PFSK-1 (cell line): ENCODE data around the gene ELAVL4. TPM values are rescaled to one million over a fixed set of nuclear protein-coding genes. Genes with fewer than 3 reads are reported as not detected.

Experiments used
- FOXP2 ChIP-seq: optimal IDR thresholded peaks from 2 replicates; pipeline ENCODE3; 2011; ENCODE audit warnings: borderline replicate concordance, control low read depth, inconsistent platforms; ENCODE audit not compliant: insufficient read depth; ENCODE audit errors: extremely low read length, extremely low read depth
- POLR2AphosphoS5 ChIP-seq: IDR thresholded peaks from 2 replicates; pipeline ENCODE4 v1.6.1; 2012; ENCODE audit warnings: low read depth, mild to moderate bottlenecking, control low read depth, low read length, moderate library complexity
- SIN3A ChIP-seq: IDR thresholded peaks from 2 replicates; pipeline ENCODE4 v1.6.1; 2012; ENCODE audit warnings: mild to moderate bottlenecking, low read length, moderate library complexity, borderline replicate concordance; ENCODE audit not compliant: insufficient read depth
- TAF1 ChIP-seq: IDR thresholded peaks from 2 replicates; pipeline ENCODE4 v1.6.1; 2012; ENCODE audit warnings: low read length, control low read depth, borderline replicate concordance; ENCODE audit not compliant: insufficient read depth
- polyA plus RNA-seq: library from polyadenylated mRNA; unstranded; fragments of >200 nt; gene quantifications from one replicate; pipeline ENCODE4 v1.2.1, GENCODE V29; 2012; ENCODE audit warnings: low read depth, missing spikeins; ENCODE audit not compliant: insufficient read length
- TF ChIP-seq, protein P1 (sequence below), 2 experiments: IDR thresholded peaks; 2 replicates each; pipeline versions ENCODE4 v1.6.1 to v1.8.0; 2011 to 2012; ENCODE audit warnings: low read depth in 2 of 2, low read length in 2 of 2, control low read depth in 1 of 2, inconsistent platforms in 1 of 2, mild to moderate bottlenecking in 1 of 2, moderate library complexity in 1 of 2; ENCODE audit not compliant: insufficient read depth in 1 of 2

Gene ELAVL4
- not detected for polyA plus RNA-seq

GRCh38 chr1:50108497-50109059 is at the start of gene ELAVL4:
Gene ELAVL4 (plus strand): TSS chr1:50108920. CDS start chr1:50109190, 270 bp downstream.
- TF ChIP-seq, protein P1, sequence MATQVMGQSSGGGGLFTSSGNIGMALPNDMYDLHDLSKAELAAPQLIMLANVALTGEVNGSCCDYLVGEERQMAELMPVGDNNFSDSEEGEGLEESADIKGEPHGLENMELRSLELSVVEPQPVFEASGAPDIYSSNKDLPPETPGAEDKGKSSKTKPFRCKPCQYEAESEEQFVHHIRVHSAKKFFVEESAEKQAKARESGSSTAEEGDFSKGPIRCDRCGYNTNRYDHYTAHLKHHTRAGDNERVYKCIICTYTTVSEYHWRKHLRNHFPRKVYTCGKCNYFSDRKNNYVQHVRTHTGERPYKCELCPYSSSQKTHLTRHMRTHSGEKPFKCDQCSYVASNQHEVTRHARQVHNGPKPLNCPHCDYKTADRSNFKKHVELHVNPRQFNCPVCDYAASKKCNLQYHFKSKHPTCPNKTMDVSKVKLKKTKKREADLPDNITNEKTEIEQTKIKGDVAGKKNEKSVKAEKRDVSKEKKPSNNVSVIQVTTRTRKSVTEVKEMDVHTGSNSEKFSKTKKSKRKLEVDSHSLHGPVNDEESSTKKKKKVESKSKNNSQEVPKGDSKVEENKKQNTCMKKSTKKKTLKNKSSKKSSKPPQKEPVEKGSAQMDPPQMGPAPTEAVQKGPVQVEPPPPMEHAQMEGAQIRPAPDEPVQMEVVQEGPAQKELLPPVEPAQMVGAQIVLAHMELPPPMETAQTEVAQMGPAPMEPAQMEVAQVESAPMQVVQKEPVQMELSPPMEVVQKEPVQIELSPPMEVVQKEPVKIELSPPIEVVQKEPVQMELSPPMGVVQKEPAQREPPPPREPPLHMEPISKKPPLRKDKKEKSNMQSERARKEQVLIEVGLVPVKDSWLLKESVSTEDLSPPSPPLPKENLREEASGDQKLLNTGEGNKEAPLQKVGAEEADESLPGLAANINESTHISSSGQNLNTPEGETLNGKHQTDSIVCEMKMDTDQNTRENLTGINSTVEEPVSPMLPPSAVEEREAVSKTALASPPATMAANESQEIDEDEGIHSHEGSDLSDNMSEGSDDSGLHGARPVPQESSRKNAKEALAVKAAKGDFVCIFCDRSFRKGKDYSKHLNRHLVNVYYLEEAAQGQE (IDR thresholded peaks at IDR 0.05; ENCODE audit: insufficient read depth in 1 of 2, low read depth in 2 of 2, low read length in 2 of 2): no peak
- no peak for TF ChIP-seq FOXP2
- TF ChIP-seq TAF1: no peak
- no peak for TF ChIP-seq POLR2AphosphoS5
- no peak for TF ChIP-seq SIN3A

GRCh38 chr1:50060279-50060678 is 48.4 kb upstream of the ELAVL4 start:
- TF ChIP-seq, protein P1 (IDR thresholded peaks at IDR 0.05; ENCODE audit: insufficient read depth in 1 of 2, low read depth in 2 of 2, low read length in 2 of 2): no peak
- no peak for TF ChIP-seq TAF1
- TF ChIP-seq FOXP2: no peak

DNA sequence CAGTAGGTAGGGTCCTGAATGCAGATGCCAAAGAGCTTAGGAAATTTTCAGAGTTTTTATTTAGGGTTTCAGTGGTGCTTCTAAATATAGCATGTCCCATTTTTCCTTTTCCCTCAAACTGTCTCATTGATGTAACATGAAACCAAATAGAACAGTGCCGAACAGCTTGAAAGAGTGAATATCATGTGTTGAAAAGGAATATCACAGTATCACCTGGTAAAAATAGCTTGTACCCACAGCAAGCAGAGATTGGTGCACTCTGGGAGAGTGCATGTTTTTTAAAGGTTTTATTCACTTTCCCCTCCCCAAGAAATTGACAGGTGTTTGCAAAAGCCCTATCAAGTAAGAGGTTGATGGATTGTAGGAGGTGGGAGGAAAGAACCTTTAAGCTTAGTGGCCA is 41.9 kb upstream of the ELAVL4 start:
- TF ChIP-seq SIN3A: no peak
- no peak for TF ChIP-seq POLR2AphosphoS5
- TF ChIP-seq, protein P1 (IDR thresholded peaks at IDR 0.05; ENCODE audit: insufficient read depth in 1 of 2, low read depth in 2 of 2, low read length in 2 of 2): no peak
- TF ChIP-seq FOXP2: no peak

- TF ChIP-seq, protein P1 (IDR thresholded peaks at IDR 0.05; ENCODE audit: insufficient read depth in 1 of 2, low read depth in 2 of 2, low read length in 2 of 2): no peak
- TF ChIP-seq FOXP2: no peak
- no peak for TF ChIP-seq TAF1
- no peak for TF ChIP-seq SIN3A
These were observed 33.8 kb upstream of the ELAVL4 start for GRCh38 chr1:50074931-50075330.

GRCh38 chr1:50077273-50077672 is 31.4 kb upstream of the ELAVL4 start:
- TF ChIP-seq FOXP2 (no peak), TAF1 (no peak), SIN3A (no peak), POLR2AphosphoS5 (no peak)
- TF ChIP-seq, protein P1 (IDR thresholded peaks at IDR 0.05; ENCODE audit: insufficient read depth in 1 of 2, low read depth in 2 of 2, low read length in 2 of 2): no peak
